Uterus (tissue), 4 donors: ENCODE results near the gene DCC. TPM values are rescaled to one million over a fixed set of nuclear protein-coding genes. Genes with fewer than 3 reads are reported as not detected.

ENCODE experiments used
- DNase-seq, 2 donors: peaks; one replicate each; pipeline ENCODE4 v3.0.0-alpha.2; 2019 to 2020
- H3K27ac ChIP-seq, 2 donors: fragments of 200-600 bp; sonication (generic); 1 replicate in 1 of 2; 2 replicates in 1 of 2; pipeline ENCODE4 v1.5.1; 2016 to 2018
- H3K27me3 ChIP-seq, 2 donors: fragments of 200-600 bp; sonication (generic); one replicate each; pipeline ENCODE4 v1.5.1; 2018 to 2019; ENCODE audit warnings: control low read depth in 1 of 2
- H3K36me3 ChIP-seq, 2 donors: fragments of 200-600 bp; sonication (generic); one replicate each; pipeline ENCODE4 v1.5.1; 2019; ENCODE audit warnings: control low read depth in 1 of 2
- H3K4me1 ChIP-seq, 2 donors: fragments of 200-600 bp; sonication (generic); one replicate each; pipeline ENCODE4 v1.5.1; 2018 to 2019; ENCODE audit warnings: control low read depth in 1 of 2
- H3K4me3 ChIP-seq, 2 donors: fragments of 200-600 bp; sonication (generic); 1 replicate in 1 of 2; 2 replicates in 1 of 2; pipeline ENCODE4 v1.5.1; 2018 to 2019; ENCODE audit warnings: mild to moderate bottlenecking in 1 of 2
- H3K9me3 ChIP-seq, 2 donors: fragments of 200-600 bp; sonication (generic); one replicate each; pipeline ENCODE4 v1.5.1; 2019; ENCODE audit warnings: control low read depth in 1 of 2
- POLR2A ChIP-seq, 2 donors: fragments of 450-650 bp; IDR thresholded peaks; one replicate each; pipeline ENCODE4 v1.6.1; 2016; ENCODE audit warnings: antibody characterized with exemption in 2 of 2, mild to moderate bottlenecking in 1 of 2, moderate library complexity in 1 of 2
- intact Hi-C: fragments of 100-400 bp; cut with DNase I; formaldehyde crosslinking; loops from one replicate; pipeline ENCODE4 v1.15.1; 2023; ENCODE audit warnings: low total_unique reads
- total RNA-seq, 4 donors: library from RNA; depleted of rRNA in 3 of 4; stranded (reverse); fragments of >200 nt in 3 of 4; gene quantifications; one replicate each; pipeline versions ENCODE4 v1.1.0 to v1.2.4, GENCODE V29; 2014 to 2023
- TF ChIP-seq, protein P1 (sequence below), 4 experiments: fragments of 200-600 bp in 2 of 4; fragments of 450-650 bp in 2 of 4; sonication (generic) in 2 of 4; IDR thresholded peaks; one replicate each; pipeline ENCODE4 v1.5.1; 2016 to 2019; ENCODE audit warnings: antibody characterized with exemption in 4 of 4, mild to moderate bottlenecking in 2 of 4, moderate library complexity in 1 of 4
- donor health status: DM: yes; HTN: yes; CAD: no.

The DCC gene
- total RNA-seq, 4 donors from 2014 or later: 0.40 to 3.2 TPM; not detected in 2

DNA sequence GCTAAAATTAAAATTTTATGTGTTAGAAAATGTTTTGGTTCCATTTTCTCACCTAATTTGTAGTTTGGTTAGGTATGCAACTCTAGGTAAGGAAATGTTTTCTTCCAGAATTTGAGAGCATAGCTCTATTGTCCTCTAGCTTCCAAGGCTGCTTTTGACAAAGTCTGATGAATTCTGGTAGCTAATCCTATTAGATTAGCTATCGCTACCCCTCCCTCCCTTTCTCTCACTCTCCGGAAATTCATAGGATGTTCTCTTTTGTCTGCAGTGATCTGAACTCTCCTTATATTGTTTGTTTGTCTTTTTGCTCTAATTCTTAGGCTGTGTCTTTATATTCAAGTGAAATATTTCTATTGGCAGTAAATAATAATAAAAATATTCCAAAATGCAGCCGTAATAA, 382.9 kb downstream of the DCC start:
- DNase-seq: no peak
- Histone ChIP-seq H3K4me3 (no peak overlapping the region), H3K27me3 (no peaks in the 10 kb centered on the region), H3K36me3 (no peaks in the 10 kb centered on the region), H3K4me1 (no peaks in the 10 kb centered on the region), H3K27ac (no peak overlapping the region), H3K9me3 (no peaks in the 10 kb centered on the region)
- intact Hi-C loops: no loop called here
- TF ChIP-seq, protein P1, sequence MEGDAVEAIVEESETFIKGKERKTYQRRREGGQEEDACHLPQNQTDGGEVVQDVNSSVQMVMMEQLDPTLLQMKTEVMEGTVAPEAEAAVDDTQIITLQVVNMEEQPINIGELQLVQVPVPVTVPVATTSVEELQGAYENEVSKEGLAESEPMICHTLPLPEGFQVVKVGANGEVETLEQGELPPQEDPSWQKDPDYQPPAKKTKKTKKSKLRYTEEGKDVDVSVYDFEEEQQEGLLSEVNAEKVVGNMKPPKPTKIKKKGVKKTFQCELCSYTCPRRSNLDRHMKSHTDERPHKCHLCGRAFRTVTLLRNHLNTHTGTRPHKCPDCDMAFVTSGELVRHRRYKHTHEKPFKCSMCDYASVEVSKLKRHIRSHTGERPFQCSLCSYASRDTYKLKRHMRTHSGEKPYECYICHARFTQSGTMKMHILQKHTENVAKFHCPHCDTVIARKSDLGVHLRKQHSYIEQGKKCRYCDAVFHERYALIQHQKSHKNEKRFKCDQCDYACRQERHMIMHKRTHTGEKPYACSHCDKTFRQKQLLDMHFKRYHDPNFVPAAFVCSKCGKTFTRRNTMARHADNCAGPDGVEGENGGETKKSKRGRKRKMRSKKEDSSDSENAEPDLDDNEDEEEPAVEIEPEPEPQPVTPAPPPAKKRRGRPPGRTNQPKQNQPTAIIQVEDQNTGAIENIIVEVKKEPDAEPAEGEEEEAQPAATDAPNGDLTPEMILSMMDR (IDR thresholded peaks at IDR 0.05): no peak
- no peak for TF ChIP-seq POLR2A (IDR thresholded peaks at IDR 0.05)

DNA sequence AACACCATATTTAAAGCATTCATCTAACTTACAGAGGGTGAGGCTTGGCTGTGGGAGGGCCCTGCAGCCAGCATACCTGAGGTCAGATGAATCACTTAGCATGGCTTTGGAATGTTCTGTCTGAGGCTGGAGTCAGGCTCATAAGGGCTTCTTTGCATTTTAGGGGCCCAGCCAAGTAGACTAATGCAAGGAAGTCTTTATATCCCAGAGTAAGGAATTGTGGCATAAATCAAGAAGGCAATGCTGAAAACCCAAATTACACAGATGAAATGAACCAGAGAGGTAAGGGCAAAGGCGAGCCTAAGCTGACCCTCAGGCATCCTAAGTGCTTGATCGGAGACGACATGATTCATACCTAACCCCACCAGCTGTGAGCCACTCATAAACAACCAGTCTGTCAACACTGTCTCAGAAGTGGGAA, 383.6 kb downstream of the DCC start:
- Histone ChIP-seq H3K36me3 (no peaks in the 10 kb centered on the region), H3K27me3 (no peaks in the 10 kb centered on the region), H3K9me3 (no peaks in the 10 kb centered on the region), H3K4me3 (no peak overlapping the region), H3K27ac (no peak overlapping the region), H3K4me1 (no peaks in the 10 kb centered on the region)
- no peak for DNase-seq
- intact Hi-C loops: no loop called here
- TF ChIP-seq, protein P1 (IDR thresholded peaks at IDR 0.05): no peak
- TF ChIP-seq POLR2A (IDR thresholded peaks at IDR 0.05): no peak

DNA sequence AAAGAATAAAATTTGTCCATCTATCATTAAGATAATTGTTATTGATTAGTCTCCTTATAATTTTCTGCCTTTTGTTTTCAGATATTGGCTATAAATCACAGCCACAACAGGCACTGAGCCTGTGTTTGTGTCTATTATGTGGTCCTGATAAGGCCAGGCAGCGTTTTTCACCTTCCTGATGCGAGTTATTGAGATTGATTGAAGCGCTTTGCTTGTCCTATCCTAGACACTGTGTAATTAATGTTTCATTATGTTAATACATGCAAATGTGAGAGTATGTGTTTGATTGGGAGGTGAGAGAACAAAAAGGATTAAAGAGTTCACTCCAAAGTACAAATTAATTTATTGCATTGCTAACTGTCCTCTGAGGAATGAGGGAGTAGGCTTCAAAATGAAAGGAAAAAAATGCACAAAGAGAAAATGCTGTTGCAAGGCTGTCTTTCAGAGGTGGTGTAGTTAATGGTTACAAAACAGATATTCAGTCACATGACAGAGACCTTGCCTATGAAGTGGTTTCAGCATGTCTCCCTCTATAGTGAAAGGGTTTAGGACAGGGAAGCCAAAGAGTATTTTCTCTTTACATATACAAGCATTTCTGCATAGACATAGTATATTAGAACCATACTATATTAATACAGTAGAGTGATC, 391.1 kb downstream of the DCC start:
- Histone ChIP-seq H3K4me1 (no peaks in the 10 kb centered on the region), H3K9me3 (no peaks in the 10 kb centered on the region), H3K36me3 (no peaks in the 10 kb centered on the region), H3K4me3 (no peak overlapping the region), H3K27me3 (no peaks in the 10 kb centered on the region), H3K27ac (no peak overlapping the region)
- no peak for TF ChIP-seq POLR2A (IDR thresholded peaks at IDR 0.05)
- TF ChIP-seq, protein P1 (IDR thresholded peaks at IDR 0.05): no peak
- DNase-seq: no peak
- intact Hi-C loops: no loop called here

GRCh38 chr18:52738946-52739345, 398.9 kb downstream of the DCC start:
- no peak for DNase-seq
- no peaks in the 10 kb centered on the region for H3K36me3 ChIP-seq
- TF ChIP-seq POLR2A (IDR thresholded peaks at IDR 0.05): no peak
- TF ChIP-seq, protein P1 (IDR thresholded peaks at IDR 0.05): no peak
- H3K9me3 ChIP-seq: no peaks in the 10 kb centered on the region
- intact Hi-C loops: no loop called here
- no peak overlapping the region for H3K27ac ChIP-seq
- no peaks in the 10 kb centered on the region for H3K27me3 ChIP-seq
- H3K4me3 ChIP-seq: no peak overlapping the region
- no peaks in the 10 kb centered on the region for H3K4me1 ChIP-seq

DNA sequence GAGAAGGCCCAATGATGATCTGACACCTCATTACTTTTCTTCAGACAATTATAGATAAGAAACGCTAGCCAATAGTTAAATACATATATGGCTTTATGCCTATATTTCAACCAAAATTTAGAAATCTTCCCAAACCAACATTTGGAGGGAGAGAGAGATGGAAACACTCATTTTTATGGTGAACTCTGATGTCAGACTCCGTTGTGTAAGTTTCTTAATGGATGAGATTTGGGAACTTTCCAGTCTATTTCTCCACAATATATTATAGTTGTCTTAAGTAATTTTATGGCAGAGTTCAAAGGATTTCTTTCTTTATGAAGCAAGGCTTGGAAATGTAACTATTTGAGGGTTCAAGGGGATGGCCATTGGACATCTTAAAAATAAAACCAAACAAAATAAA, 407.0 kb downstream of the DCC start:
- no peak for DNase-seq
- TF ChIP-seq, protein P1 (IDR thresholded peaks at IDR 0.05): no peak
- TF ChIP-seq POLR2A (IDR thresholded peaks at IDR 0.05): no peak
- no peaks in the 10 kb centered on the region for H3K9me3 ChIP-seq
- H3K27ac ChIP-seq: no peak overlapping the region
- no peaks in the 10 kb centered on the region for H3K36me3 ChIP-seq
- intact Hi-C loops: no loop called here
- no peaks in the 10 kb centered on the region for H3K27me3 ChIP-seq
- H3K4me1 ChIP-seq: no peaks in the 10 kb centered on the region
- no peak overlapping the region for H3K4me3 ChIP-seq
